HepG2 (cell line): ENCODE measurements around the gene DCDC2C. TPM values are rescaled to one million over a fixed set of nuclear protein-coding genes. Genes with fewer than 3 reads are reported as not detected.

Experiments
- ATAC-seq: fragments of 200-7000 bp; cut with Tn5 transposase; 3 replicates; pipeline ENCODE4 v1.9.1; 2020; ENCODE audit warnings: mild to moderate bottlenecking, moderate library complexity
- BruUV-seq: library from RNA; stranded (reverse); fragments of 400-500 nt; replicated peaks from 2 replicates; lab custom pipeline; 2021; lab: Mats Ljungman, UMichigan
- CTCF ChIA-PET: fragments of 300-600 bp; formaldehyde crosslinking; extraction: SDS; loops from one replicate; lab custom pipeline; 2021; ENCODE audit warnings: low total read pairs, inconsistent platforms, low intra/inter-chr PET ratio; lab: Yijun Ruan, JAX
- POLR2A ChIA-PET: fragments of 350-600 bp; sonication (Branson Sonifier 250); formaldehyde crosslinking; loops from one replicate; lab custom pipeline; 2020; ENCODE audit warnings: antibody characterized with exemption, inconsistent platforms; lab: Yijun Ruan, JAX
- DNase-seq: peaks from one replicate; pipeline ENCODE4 v3.0.0-alpha.2; 2015; ENCODE audit warnings: low spot score
- FAIRE-seq: peaks from 3 replicates; lab custom pipeline; 2011; peaks lifted over from hg19 to GRCh38; lab: Jason Lieb, UNC
- H2AFZ ChIP-seq: one replicate; pipeline ENCODE4 v1.6.1; 2011; ENCODE audit warnings: low read length, inconsistent platforms
- H3K27ac ChIP-seq: fragments of 300-600 bp; 3 replicates; pipeline ENCODE4 v1.8.0; 2011; ENCODE audit warnings: mixed run types, mild to moderate bottlenecking, mixed read lengths, low read length, inconsistent platforms; ENCODE audit not compliant: insufficient read depth; ENCODE audit errors: extremely low read length
- H3K27me3 ChIP-seq, 2 experiments: fragments of 200-600 bp in 1 of 2; 2 replicates in 1 of 2; 3 replicates in 1 of 2; pipeline versions ENCODE4 v1.6.0 to v1.8.0; 2011; ENCODE audit warnings: low read length in 2 of 2, mild to moderate bottlenecking in 2 of 2, moderate library complexity in 2 of 2, inconsistent platforms in 1 of 2; ENCODE audit not compliant: insufficient read depth in 2 of 2, control insufficient read depth in 1 of 2
- H3K36me3 ChIP-seq, 2 experiments: fragments of 200-600 bp in 1 of 2; replicated peaks in 1 of 2; 2 replicates in 1 of 2; 3 replicates in 1 of 2; pipeline versions ENCODE4 v1.5.1 to v1.8.0; 2011; ENCODE audit warnings: low read length in 2 of 2, inconsistent platforms in 1 of 2; ENCODE audit not compliant: insufficient read depth in 2 of 2, control insufficient read depth in 1 of 2
- H3K4me1 ChIP-seq: 2 replicates; pipeline ENCODE4 v1.5.1; 2012; ENCODE audit warnings: low read length, inconsistent platforms; ENCODE audit not compliant: insufficient read depth
- H3K4me2 ChIP-seq: 2 replicates; pipeline ENCODE4 v1.6.0; 2011; ENCODE audit warnings: low read depth, low read length, inconsistent platforms
- H3K4me3 ChIP-seq, 3 experiments: fragments of 200-600 bp in 1 of 3; sonication (generic), shearing (Covaris generic) in 1 of 3; replicated peaks in 1 of 3; 2 replicates each; pipeline ENCODE4 v1.5.1; 2011 to 2016; ENCODE audit warnings: low read length in 3 of 3, inconsistent platforms in 2 of 3, low read depth in 2 of 3, mild to moderate bottlenecking in 2 of 3, control low read depth in 1 of 3, mixed read lengths in 1 of 3; ENCODE audit not compliant: insufficient read depth in 1 of 3
- H3K79me2 ChIP-seq: one replicate; pipeline ENCODE4 v1.6.1; 2011; ENCODE audit warnings: low read length, inconsistent platforms; ENCODE audit not compliant: insufficient read depth
- H3K9ac ChIP-seq: 2 replicates; pipeline ENCODE4 v1.6.0; 2011; ENCODE audit warnings: mild to moderate bottlenecking, low read depth, low read length, inconsistent platforms; ENCODE audit not compliant: insufficient read depth
- H3K9me3 ChIP-seq: 2 replicates; pipeline ENCODE4 v1.5.1; 2012; ENCODE audit warnings: mild to moderate bottlenecking, low read length
- H4K20me1 ChIP-seq: 2 replicates; pipeline ENCODE4 v1.6.0; 2011; ENCODE audit warnings: inconsistent platforms, mild to moderate bottlenecking, low read length, moderate library complexity; ENCODE audit not compliant: insufficient read depth
- ATM ChIP-seq: fragments of 450-650 bp; IDR thresholded peaks from 2 replicates; pipeline ENCODE4 v1.7.1; 2017; ENCODE audit warnings: mild to moderate bottlenecking, borderline replicate concordance
- GATA4 ChIP-seq: sonication (generic); IDR thresholded peaks from 2 replicates; pipeline ENCODE4 v1.6.1; 2016; ENCODE audit warnings: antibody characterized with exemption, low read depth, borderline replicate concordance
- GPN1 ChIP-seq: sonication (generic); formaldehyde crosslinking; IDR thresholded peaks from 2 replicates; pipeline ENCODE4 v1.5.1; 2020; ENCODE audit warnings: missing genetic modification reagents, borderline replicate concordance
- HMGXB3 ChIP-seq: sonication (generic); formaldehyde crosslinking; IDR thresholded peaks from 2 replicates; pipeline ENCODE4 v1.4.0; 2020; ENCODE audit warnings: missing genetic modification reagents, borderline replicate concordance
- MTF1 ChIP-seq: sonication (generic); formaldehyde crosslinking; IDR thresholded peaks from 2 replicates; pipeline ENCODE4 v1.5.0; 2020; ENCODE audit warnings: missing genetic modification reagents
- NFE2L1 ChIP-seq: sonication (generic); formaldehyde crosslinking; IDR thresholded peaks from 2 replicates; pipeline ENCODE4 v1.4.0; 2020; ENCODE audit warnings: missing genetic modification reagents, mild to moderate bottlenecking, borderline replicate concordance
- PLRG1 ChIP-seq: fragments of 450-650 bp; conservative IDR thresholded peaks from 2 replicates; pipeline ENCODE4 v1.6.1; 2016
- RBAK ChIP-seq: sonication (generic); formaldehyde crosslinking; IDR thresholded peaks from 2 replicates; pipeline ENCODE4 v1.5.1; 2020; ENCODE audit warnings: mild to moderate bottlenecking, missing genetic modification reagents
- XRCC5 ChIP-seq: fragments of 200-400 bp; formaldehyde crosslinking; optimal IDR thresholded peaks from 2 replicates; pipeline ENCODE3; 2017; ENCODE audit warnings: mild to moderate bottlenecking, low read length
- ZNF260 ChIP-seq: sonication (generic); formaldehyde crosslinking; IDR thresholded peaks from 2 replicates; pipeline ENCODE4 v1.4.0; 2020; ENCODE audit warnings: missing genetic modification reagents, low read depth, mild to moderate bottlenecking, borderline replicate concordance
- ZNF564 ChIP-seq: sonication (generic); formaldehyde crosslinking; IDR thresholded peaks from 2 replicates; pipeline ENCODE4 v1.8.1; 2023; ENCODE audit warnings: mild to moderate bottlenecking, missing genetic modification reagents
- ZNF570 ChIP-seq: sonication (generic); formaldehyde crosslinking; IDR thresholded peaks from 2 replicates; pipeline ENCODE4 v1.4.0; 2020; ENCODE audit warnings: mild to moderate bottlenecking, missing genetic modification reagents, borderline replicate concordance
- ZNF816 ChIP-seq: sonication (generic); formaldehyde crosslinking; IDR thresholded peaks from 2 replicates; pipeline ENCODE4 v1.8.0; 2022; ENCODE audit warnings: missing genetic modification reagents, mild to moderate bottlenecking, borderline replicate concordance
- WGBS: methylation state at CpG from one replicate; pipeline ENCODE4 v1.1.6; 2017; ENCODE audit warnings: low lambda C conversion rate; 5-methylcytosine and 5-hydroxymethylcytosine counted together
- in situ Hi-C: cut with HindIII; loops from 2 replicates; pipeline ENCODE4 v1.10.0; 2017; ENCODE audit warnings: low pct_unique_long_range_greater_than_20kb; ENCODE audit not compliant: extremely low pct_ligation_motif_present
- intact Hi-C: fragments of 100-400 bp; cut with micrococcal nuclease; formaldehyde crosslinking; loops from one replicate; pipeline ENCODE4 v1.10.0; 2022; ENCODE audit not compliant: unreplicated experiment
- polyA plus RNA-seq, 8 experiments: library from polyadenylated mRNA; depleted of rRNA in 3 of 8; stranded (reverse) in 7 of 8; unstranded in 1 of 8; fragments of >200 nt; fragmentation: Illumina TruSeq in 4 of 8; extraction: Trizol in 4 of 8; gene quantifications; 2 replicates each; pipeline versions ENCODE4 v1.2.1 to v1.2.3, GENCODE V29; 2011 to 2016; ENCODE audit warnings: low read depth in 4 of 8, missing spikeins in 1 of 8, mixed read lengths in 1 of 8; ENCODE audit not compliant: insufficient read depth in 1 of 8
- total RNA-seq, 5 experiments: library from RNA; depleted of rRNA; stranded (reverse); fragments of >200 nt; fragmentation: Illumina TruSeq; extraction: Trizol; gene quantifications; 2 replicates each; pipeline ENCODE4 v1.2.3, GENCODE V29; 2016; ENCODE audit warnings: low read depth in 1 of 5
- TF ChIP-seq, protein P1 (sequence below): sonication (generic); formaldehyde crosslinking; IDR thresholded peaks from 2 replicates; pipeline ENCODE4 v1.4.0; 2020; ENCODE audit warnings: missing genetic modification reagents
- TF ChIP-seq, protein P2 (sequence below): sonication (generic); formaldehyde crosslinking; IDR thresholded peaks from 2 replicates; pipeline ENCODE4 v1.8.0; 2022; ENCODE audit warnings: missing genetic modification reagents, mild to moderate bottlenecking, borderline replicate concordance
- TF ChIP-seq, protein P3 (sequence below): sonication (generic); formaldehyde crosslinking; IDR thresholded peaks from 2 replicates; pipeline ENCODE4 v1.5.0; 2020; ENCODE audit warnings: mild to moderate bottlenecking, missing genetic modification reagents, moderate library complexity

DCDC2C gene
- total and polyA plus RNA-seq, 2 of the 13 experiments (the other 11 are each of a cell fraction or from before 2014, with no cell fraction given), result not detected

DNA sequence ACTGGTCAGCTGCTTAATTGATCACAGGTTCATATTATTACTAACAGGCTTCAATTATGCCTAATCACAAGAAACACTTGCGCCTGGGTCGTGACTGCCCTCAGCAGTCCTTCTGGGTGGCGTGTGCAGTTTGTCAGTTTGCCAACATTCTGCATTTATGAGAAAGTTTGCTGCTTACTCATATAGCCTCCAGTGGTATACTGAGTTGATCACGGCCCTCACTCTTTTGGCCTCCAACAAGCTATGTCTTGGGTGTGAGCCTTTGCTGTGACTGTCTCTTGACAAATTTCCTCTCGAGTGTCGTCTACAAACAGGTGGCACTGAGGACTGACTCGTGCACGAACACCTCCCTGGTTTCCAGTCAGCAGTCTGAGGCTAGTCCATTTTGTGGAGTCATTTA is 27.3 kb downstream of the DCDC2C start:
- H3K9ac ChIP-seq, result no peak overlapping the region
- H3K27me3 ChIP-seq, result peaks cover 9 to 81% of the 10 kb centered on the region in 2 experiments
- H2AFZ ChIP-seq, result no peak overlapping the region
- H3K4me2 ChIP-seq, result no peak overlapping the region
- BruUV-seq, result no TSS peak
- POLR2A ChIA-PET, result no interaction called here
- no peaks in the 10 kb centered on the region for H3K79me2 ChIP-seq
- DNase-seq (no peak), ATAC-seq (no peak), FAIRE-seq (no peak)
- intact Hi-C loops, result no loop called here
- H4K20me1 ChIP-seq, result no peaks in the 10 kb centered on the region
- CTCF ChIA-PET, result no interaction called here
- no peak overlapping the region for H3K27ac ChIP-seq
- no peaks in the 10 kb centered on the region for H3K4me1 ChIP-seq
- no peak overlapping the region for H3K4me3 ChIP-seq
- in situ Hi-C loops, result no loop called here
- WGBS, result 13% methylated on average over 8 of the region's 8 CpGs
- no peaks in the 10 kb centered on the region for H3K36me3 ChIP-seq
- no peaks in the 10 kb centered on the region for H3K9me3 ChIP-seq
- TF ChIP-seq GATA4 (no peak), GPN1 (CRISPR knock-in tag) (no peak), HMGXB3 (CRISPR knock-in tag) (no peak), RBAK (no peak), ZNF570 (CRISPR knock-in tag) (no peak), NFE2L1 (no peak), ATM (no peak), ZNF260 (CRISPR knock-in tag) (no peak), XRCC5 (no peak), ZNF816 (CRISPR knock-in tag) (no peak), PLRG1 (no peak), ZNF564 (no peak), MTF1 (no peak)
- TF ChIP-seq, protein P1, sequence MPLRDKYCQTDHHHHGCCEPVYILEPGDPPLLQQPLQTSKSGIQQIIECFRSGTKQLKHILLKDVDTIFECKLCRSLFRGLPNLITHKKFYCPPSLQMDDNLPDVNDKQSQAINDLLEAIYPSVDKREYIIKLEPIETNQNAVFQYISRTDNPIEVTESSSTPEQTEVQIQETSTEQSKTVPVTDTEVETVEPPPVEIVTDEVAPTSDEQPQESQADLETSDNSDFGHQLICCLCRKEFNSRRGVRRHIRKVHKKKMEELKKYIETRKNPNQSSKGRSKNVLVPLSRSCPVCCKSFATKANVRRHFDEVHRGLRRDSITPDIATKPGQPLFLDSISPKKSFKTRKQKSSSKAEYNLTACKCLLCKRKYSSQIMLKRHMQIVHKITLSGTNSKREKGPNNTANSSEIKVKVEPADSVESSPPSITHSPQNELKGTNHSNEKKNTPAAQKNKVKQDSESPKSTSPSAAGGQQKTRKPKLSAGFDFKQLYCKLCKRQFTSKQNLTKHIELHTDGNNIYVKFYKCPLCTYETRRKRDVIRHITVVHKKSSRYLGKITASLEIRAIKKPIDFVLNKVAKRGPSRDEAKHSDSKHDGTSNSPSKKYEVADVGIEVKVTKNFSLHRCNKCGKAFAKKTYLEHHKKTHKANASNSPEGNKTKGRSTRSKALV (CRISPR knock-in tag), result no peak
- TF ChIP-seq, protein P2, sequence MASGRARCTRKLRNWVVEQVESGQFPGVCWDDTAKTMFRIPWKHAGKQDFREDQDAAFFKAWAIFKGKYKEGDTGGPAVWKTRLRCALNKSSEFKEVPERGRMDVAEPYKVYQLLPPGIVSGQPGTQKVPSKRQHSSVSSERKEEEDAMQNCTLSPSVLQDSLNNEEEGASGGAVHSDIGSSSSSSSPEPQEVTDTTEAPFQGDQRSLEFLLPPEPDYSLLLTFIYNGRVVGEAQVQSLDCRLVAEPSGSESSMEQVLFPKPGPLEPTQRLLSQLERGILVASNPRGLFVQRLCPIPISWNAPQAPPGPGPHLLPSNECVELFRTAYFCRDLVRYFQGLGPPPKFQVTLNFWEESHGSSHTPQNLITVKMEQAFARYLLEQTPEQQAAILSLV (CRISPR knock-in tag), result no peak
- TF ChIP-seq, protein P3, sequence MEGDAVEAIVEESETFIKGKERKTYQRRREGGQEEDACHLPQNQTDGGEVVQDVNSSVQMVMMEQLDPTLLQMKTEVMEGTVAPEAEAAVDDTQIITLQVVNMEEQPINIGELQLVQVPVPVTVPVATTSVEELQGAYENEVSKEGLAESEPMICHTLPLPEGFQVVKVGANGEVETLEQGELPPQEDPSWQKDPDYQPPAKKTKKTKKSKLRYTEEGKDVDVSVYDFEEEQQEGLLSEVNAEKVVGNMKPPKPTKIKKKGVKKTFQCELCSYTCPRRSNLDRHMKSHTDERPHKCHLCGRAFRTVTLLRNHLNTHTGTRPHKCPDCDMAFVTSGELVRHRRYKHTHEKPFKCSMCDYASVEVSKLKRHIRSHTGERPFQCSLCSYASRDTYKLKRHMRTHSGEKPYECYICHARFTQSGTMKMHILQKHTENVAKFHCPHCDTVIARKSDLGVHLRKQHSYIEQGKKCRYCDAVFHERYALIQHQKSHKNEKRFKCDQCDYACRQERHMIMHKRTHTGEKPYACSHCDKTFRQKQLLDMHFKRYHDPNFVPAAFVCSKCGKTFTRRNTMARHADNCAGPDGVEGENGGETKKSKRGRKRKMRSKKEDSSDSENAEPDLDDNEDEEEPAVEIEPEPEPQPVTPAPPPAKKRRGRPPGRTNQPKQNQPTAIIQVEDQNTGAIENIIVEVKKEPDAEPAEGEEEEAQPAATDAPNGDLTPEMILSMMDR (CRISPR knock-in tag), result no peak
